HepG2 (cell line): ENCODE results near the gene TRIO. TPM values are rescaled to one million over a fixed set of nuclear protein-coding genes. Genes with fewer than 3 reads are reported as not detected.

Source experiments
- ATAC-seq: fragments of 200-7000 bp; cut with Tn5 transposase; 3 replicates; pipeline ENCODE4 v1.9.1; 2020; ENCODE audit warnings: mild to moderate bottlenecking, moderate library complexity
- BruUV-seq: library from RNA; stranded (reverse); fragments of 400-500 nt; replicated peaks from 2 replicates; lab custom pipeline; 2021; lab: Mats Ljungman, UMichigan
- CTCF ChIA-PET: fragments of 300-600 bp; formaldehyde crosslinking; extraction: SDS; loops from one replicate; lab custom pipeline; 2021; ENCODE audit warnings: low total read pairs, inconsistent platforms, low intra/inter-chr PET ratio; lab: Yijun Ruan, JAX
- POLR2A ChIA-PET: fragments of 350-600 bp; sonication (Branson Sonifier 250); formaldehyde crosslinking; loops from one replicate; lab custom pipeline; 2020; ENCODE audit warnings: antibody characterized with exemption, inconsistent platforms; lab: Yijun Ruan, JAX
- DNase-seq: peaks from one replicate; pipeline ENCODE4 v3.0.0-alpha.2; 2015; ENCODE audit warnings: low spot score
- FAIRE-seq: peaks from 3 replicates; lab custom pipeline; 2011; peaks lifted over from hg19 to GRCh38; lab: Jason Lieb, UNC
- H2AFZ ChIP-seq: one replicate; pipeline ENCODE4 v1.6.1; 2011; ENCODE audit warnings: low read length, inconsistent platforms
- H3K27ac ChIP-seq: fragments of 300-600 bp; 3 replicates; pipeline ENCODE4 v1.8.0; 2011; ENCODE audit warnings: mixed run types, mild to moderate bottlenecking, mixed read lengths, low read length, inconsistent platforms; ENCODE audit not compliant: insufficient read depth; ENCODE audit errors: extremely low read length
- H3K27me3 ChIP-seq, 2 experiments: fragments of 200-600 bp in 1 of 2; 2 replicates in 1 of 2; 3 replicates in 1 of 2; pipeline versions ENCODE4 v1.6.0 to v1.8.0; 2011; ENCODE audit warnings: low read length in 2 of 2, mild to moderate bottlenecking in 2 of 2, moderate library complexity in 2 of 2, inconsistent platforms in 1 of 2; ENCODE audit not compliant: insufficient read depth in 2 of 2, control insufficient read depth in 1 of 2
- H3K36me3 ChIP-seq, 2 experiments: fragments of 200-600 bp in 1 of 2; replicated peaks in 1 of 2; 2 replicates in 1 of 2; 3 replicates in 1 of 2; pipeline versions ENCODE4 v1.5.1 to v1.8.0; 2011; ENCODE audit warnings: low read length in 2 of 2, inconsistent platforms in 1 of 2; ENCODE audit not compliant: insufficient read depth in 2 of 2, control insufficient read depth in 1 of 2
- H3K4me1 ChIP-seq: 2 replicates; pipeline ENCODE4 v1.5.1; 2012; ENCODE audit warnings: low read length, inconsistent platforms; ENCODE audit not compliant: insufficient read depth
- H3K4me2 ChIP-seq: 2 replicates; pipeline ENCODE4 v1.6.0; 2011; ENCODE audit warnings: low read depth, low read length, inconsistent platforms
- H3K4me3 ChIP-seq, 3 experiments: fragments of 200-600 bp in 1 of 3; sonication (generic), shearing (Covaris generic) in 1 of 3; replicated peaks in 1 of 3; 2 replicates each; pipeline ENCODE4 v1.5.1; 2011 to 2016; ENCODE audit warnings: low read length in 3 of 3, inconsistent platforms in 2 of 3, low read depth in 2 of 3, mild to moderate bottlenecking in 2 of 3, control low read depth in 1 of 3, mixed read lengths in 1 of 3; ENCODE audit not compliant: insufficient read depth in 1 of 3
- H3K79me2 ChIP-seq: one replicate; pipeline ENCODE4 v1.6.1; 2011; ENCODE audit warnings: low read length, inconsistent platforms; ENCODE audit not compliant: insufficient read depth
- H3K9ac ChIP-seq: 2 replicates; pipeline ENCODE4 v1.6.0; 2011; ENCODE audit warnings: mild to moderate bottlenecking, low read depth, low read length, inconsistent platforms; ENCODE audit not compliant: insufficient read depth
- H3K9me3 ChIP-seq: 2 replicates; pipeline ENCODE4 v1.5.1; 2012; ENCODE audit warnings: mild to moderate bottlenecking, low read length
- H4K20me1 ChIP-seq: 2 replicates; pipeline ENCODE4 v1.6.0; 2011; ENCODE audit warnings: inconsistent platforms, mild to moderate bottlenecking, low read length, moderate library complexity; ENCODE audit not compliant: insufficient read depth
- HMG20B ChIP-seq: conservative IDR thresholded peaks from 2 replicates; pipeline ENCODE4 v1.6.1; 2016; ENCODE audit warnings: missing genetic modification reagents, missing compliant biosample characterization
- SNAPC2 ChIP-seq: sonication (generic); formaldehyde crosslinking; IDR thresholded peaks from 2 replicates; pipeline ENCODE4 v1.8.1; 2022; ENCODE audit warnings: mild to moderate bottlenecking, missing genetic modification reagents
- TBX2 ChIP-seq: sonication (generic); formaldehyde crosslinking; IDR thresholded peaks from 2 replicates; pipeline ENCODE4 v1.5.0; 2020; ENCODE audit warnings: missing genetic modification reagents, mild to moderate bottlenecking, borderline replicate concordance
- WGBS: methylation state at CpG from one replicate; pipeline ENCODE4 v1.1.6; 2017; ENCODE audit warnings: low lambda C conversion rate; 5-methylcytosine and 5-hydroxymethylcytosine counted together
- in situ Hi-C: cut with HindIII; loops from 2 replicates; pipeline ENCODE4 v1.10.0; 2017; ENCODE audit warnings: low pct_unique_long_range_greater_than_20kb; ENCODE audit not compliant: extremely low pct_ligation_motif_present
- intact Hi-C: fragments of 100-400 bp; cut with micrococcal nuclease; formaldehyde crosslinking; loops from one replicate; pipeline ENCODE4 v1.10.0; 2022; ENCODE audit not compliant: unreplicated experiment
- polyA plus RNA-seq, 8 experiments: library from polyadenylated mRNA; depleted of rRNA in 3 of 8; stranded (reverse) in 7 of 8; unstranded in 1 of 8; fragments of >200 nt; fragmentation: Illumina TruSeq in 4 of 8; extraction: Trizol in 4 of 8; gene quantifications; 2 replicates each; pipeline versions ENCODE4 v1.2.1 to v1.2.3, GENCODE V29; 2011 to 2016; ENCODE audit warnings: low read depth in 4 of 8, missing spikeins in 1 of 8, mixed read lengths in 1 of 8; ENCODE audit not compliant: insufficient read depth in 1 of 8
- total RNA-seq, 5 experiments: library from RNA; depleted of rRNA; stranded (reverse); fragments of >200 nt; fragmentation: Illumina TruSeq; extraction: Trizol; gene quantifications; 2 replicates each; pipeline ENCODE4 v1.2.3, GENCODE V29; 2016; ENCODE audit warnings: low read depth in 1 of 5
- TF ChIP-seq, protein P1 (sequence below): sonication (generic); formaldehyde crosslinking; IDR thresholded peaks from 2 replicates; pipeline ENCODE4 v1.4.0; 2020; ENCODE audit warnings: missing genetic modification reagents
- TF ChIP-seq, protein P2 (sequence below): sonication (generic); formaldehyde crosslinking; IDR thresholded peaks from 2 replicates; pipeline ENCODE4 v1.4.0; 2020; ENCODE audit warnings: missing genetic modification reagents
- TF ChIP-seq, protein P3 (sequence below): sonication (generic); formaldehyde crosslinking; IDR thresholded peaks from 2 replicates; pipeline ENCODE4 v1.5.0; 2020; ENCODE audit warnings: mild to moderate bottlenecking, missing genetic modification reagents, borderline replicate concordance

TRIO gene
- total and polyA plus RNA-seq, 2 of the 13 experiments (the other 11 are each of a cell fraction or from before 2014, with no cell fraction given) = 45.2 to 45.9 TPM

DNA sequence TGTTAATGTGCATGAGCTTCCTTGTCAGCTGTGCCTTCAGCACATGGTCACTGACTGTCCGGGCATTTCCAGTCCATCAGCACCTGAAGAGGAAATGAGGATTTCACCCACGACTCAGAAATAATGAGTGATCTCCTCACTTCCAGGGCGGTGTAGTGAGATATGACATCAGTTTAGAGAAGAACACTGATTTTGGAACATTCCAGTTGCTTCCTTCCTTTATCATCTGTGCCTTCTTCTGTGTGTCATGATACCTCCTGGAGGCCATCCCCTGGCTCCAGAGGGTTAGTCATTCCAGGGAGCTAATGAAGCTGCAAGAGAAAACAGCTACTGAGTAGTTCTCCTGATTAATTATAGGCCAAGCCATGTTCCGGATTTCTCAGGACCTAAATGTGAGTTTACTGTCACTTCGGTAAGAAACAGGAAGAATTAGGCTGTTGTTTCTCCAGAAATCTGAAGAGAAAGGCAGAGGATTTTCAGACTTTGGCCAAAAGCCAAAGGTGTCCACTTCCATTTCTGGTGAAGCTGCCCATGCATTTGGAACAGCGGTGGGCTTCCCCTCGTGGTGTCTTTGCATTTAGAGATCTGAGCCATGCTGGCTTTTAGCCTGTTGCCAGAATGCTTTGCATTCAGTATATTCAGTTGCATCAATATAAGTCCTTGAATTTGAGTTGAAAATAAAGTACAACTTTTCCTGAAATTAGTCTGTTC lies 277.1 kb downstream of the TRIO start:
- Histone ChIP-seq H3K36me3 (peaks cover 23 to 63% of the 10 kb centered on the region in 2 experiments; a peak in 4 of 5 replicates), H2AFZ (no peak overlapping the region), H3K4me1 (no peaks in the 10 kb centered on the region), H3K79me2 (no peaks in the 10 kb centered on the region), H4K20me1 (no peaks in the 10 kb centered on the region), H3K4me3 (no peak overlapping the region), H3K27ac (no peak overlapping the region), H3K9ac (no peak overlapping the region), H3K27me3 (no peaks in the 10 kb centered on the region), H3K4me2 (no peak overlapping the region), H3K9me3 (no peaks in the 10 kb centered on the region)
- CTCF ChIA-PET = no interaction called here
- in situ Hi-C loops (no loop called here), intact Hi-C loops (no loop called here)
- DNase-seq (no peak), FAIRE-seq (no peak), ATAC-seq (no peak)
- no TSS peak for BruUV-seq
- 95% methylated on average over 7 of the region's 7 CpGs for WGBS
- POLR2A ChIA-PET = no interaction called here
- TF ChIP-seq SNAPC2 = no peak
- TF ChIP-seq, protein P1, sequence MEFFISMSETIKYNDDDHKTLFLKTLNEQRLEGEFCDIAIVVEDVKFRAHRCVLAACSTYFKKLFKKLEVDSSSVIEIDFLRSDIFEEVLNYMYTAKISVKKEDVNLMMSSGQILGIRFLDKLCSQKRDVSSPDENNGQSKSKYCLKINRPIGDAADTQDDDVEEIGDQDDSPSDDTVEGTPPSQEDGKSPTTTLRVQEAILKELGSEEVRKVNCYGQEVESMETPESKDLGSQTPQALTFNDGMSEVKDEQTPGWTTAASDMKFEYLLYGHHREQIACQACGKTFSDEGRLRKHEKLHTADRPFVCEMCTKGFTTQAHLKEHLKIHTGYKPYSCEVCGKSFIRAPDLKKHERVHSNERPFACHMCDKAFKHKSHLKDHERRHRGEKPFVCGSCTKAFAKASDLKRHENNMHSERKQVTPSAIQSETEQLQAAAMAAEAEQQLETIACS (CRISPR knock-in tag) = no peak
- no peak for TF ChIP-seq TBX2 (CRISPR knock-in tag)
- no peak for TF ChIP-seq HMG20B (CRISPR knock-in tag)
- TF ChIP-seq, protein P2, sequence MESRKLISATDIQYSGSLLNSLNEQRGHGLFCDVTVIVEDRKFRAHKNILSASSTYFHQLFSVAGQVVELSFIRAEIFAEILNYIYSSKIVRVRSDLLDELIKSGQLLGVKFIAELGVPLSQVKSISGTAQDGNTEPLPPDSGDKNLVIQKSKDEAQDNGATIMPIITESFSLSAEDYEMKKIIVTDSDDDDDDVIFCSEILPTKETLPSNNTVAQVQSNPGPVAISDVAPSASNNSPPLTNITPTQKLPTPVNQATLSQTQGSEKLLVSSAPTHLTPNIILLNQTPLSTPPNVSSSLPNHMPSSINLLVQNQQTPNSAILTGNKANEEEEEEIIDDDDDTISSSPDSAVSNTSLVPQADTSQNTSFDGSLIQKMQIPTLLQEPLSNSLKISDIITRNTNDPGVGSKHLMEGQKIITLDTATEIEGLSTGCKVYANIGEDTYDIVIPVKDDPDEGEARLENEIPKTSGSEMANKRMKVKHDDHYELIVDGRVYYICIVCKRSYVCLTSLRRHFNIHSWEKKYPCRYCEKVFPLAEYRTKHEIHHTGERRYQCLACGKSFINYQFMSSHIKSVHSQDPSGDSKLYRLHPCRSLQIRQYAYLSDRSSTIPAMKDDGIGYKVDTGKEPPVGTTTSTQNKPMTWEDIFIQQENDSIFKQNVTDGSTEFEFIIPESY = no peak
- TF ChIP-seq, protein P3, sequence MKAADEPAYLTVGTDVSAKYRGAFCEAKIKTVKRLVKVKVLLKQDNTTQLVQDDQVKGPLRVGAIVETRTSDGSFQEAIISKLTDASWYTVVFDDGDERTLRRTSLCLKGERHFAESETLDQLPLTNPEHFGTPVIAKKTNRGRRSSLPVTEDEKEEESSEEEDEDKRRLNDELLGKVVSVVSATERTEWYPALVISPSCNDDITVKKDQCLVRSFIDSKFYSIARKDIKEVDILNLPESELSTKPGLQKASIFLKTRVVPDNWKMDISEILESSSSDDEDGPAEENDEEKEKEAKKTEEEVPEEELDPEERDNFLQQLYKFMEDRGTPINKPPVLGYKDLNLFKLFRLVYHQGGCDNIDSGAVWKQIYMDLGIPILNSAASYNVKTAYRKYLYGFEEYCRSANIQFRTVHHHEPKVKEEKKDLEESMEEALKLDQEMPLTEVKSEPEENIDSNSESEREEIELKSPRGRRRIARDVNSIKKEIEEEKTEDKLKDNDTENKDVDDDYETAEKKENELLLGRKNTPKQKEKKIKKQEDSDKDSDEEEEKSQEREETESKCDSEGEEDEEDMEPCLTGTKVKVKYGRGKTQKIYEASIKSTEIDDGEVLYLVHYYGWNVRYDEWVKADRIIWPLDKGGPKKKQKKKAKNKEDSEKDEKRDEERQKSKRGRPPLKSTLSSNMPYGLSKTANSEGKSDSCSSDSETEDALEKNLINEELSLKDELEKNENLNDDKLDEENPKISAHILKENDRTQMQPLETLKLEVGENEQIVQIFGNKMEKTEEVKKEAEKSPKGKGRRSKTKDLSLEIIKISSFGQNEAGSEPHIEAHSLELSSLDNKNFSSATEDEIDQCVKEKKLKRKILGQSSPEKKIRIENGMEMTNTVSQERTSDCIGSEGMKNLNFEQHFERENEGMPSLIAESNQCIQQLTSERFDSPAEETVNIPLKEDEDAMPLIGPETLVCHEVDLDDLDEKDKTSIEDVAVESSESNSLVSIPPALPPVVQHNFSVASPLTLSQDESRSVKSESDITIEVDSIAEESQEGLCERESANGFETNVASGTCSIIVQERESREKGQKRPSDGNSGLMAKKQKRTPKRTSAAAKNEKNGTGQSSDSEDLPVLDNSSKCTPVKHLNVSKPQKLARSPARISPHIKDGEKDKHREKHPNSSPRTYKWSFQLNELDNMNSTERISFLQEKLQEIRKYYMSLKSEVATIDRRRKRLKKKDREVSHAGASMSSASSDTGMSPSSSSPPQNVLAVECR (CRISPR knock-in tag) = no peak
